Neuron (in vitro differentiated cells): ENCODE results near the gene MLLT11.
A peak's percentile ranks its signal among the peaks of the same experiment; 100 is the strongest.

Experiments used
- H2AFZ ChIP-seq: one replicate; pipeline ENCODE4 v1.6.1; 2013; ENCODE audit warnings: low read depth, mild to moderate bottlenecking, inconsistent platforms, low read length, moderate library complexity
- H3K27me3 ChIP-seq: one replicate; pipeline ENCODE4 v1.6.1; 2013; ENCODE audit warnings: low read length; ENCODE audit not compliant: insufficient read depth
- H3K36me3 ChIP-seq: one replicate; pipeline ENCODE4 v1.6.1; 2013; ENCODE audit warnings: low read length; ENCODE audit not compliant: insufficient read depth
- H3K4me1 ChIP-seq: one replicate; pipeline ENCODE4 v1.6.1; 2013; ENCODE audit warnings: low read length; ENCODE audit not compliant: insufficient read depth
- H3K4me3 ChIP-seq: 2 replicates; pipeline ENCODE4 v1.5.1; 2013; ENCODE audit warnings: mild to moderate bottlenecking, low read length, moderate library complexity
- H3K9me3 ChIP-seq: one replicate; pipeline ENCODE4 v1.6.1; 2013; ENCODE audit warnings: low read length

Gene MLLT11

GRCh38 chr1:151047925-151048644 lies 12.1 kb upstream of the MLLT11 start:
- no peaks in the 10 kb centered on the region for H3K27me3 ChIP-seq
- H3K36me3 ChIP-seq: peaks cover 18% of the 10 kb centered on the region
- H3K4me3 ChIP-seq: peak overlapping the region; percentile 77
- H3K9me3 ChIP-seq: no peaks in the 10 kb centered on the region
- H3K4me1 ChIP-seq: peaks cover 14% of the 10 kb centered on the region
- H2AFZ ChIP-seq: peak overlapping the region; percentile 96

DNA sequence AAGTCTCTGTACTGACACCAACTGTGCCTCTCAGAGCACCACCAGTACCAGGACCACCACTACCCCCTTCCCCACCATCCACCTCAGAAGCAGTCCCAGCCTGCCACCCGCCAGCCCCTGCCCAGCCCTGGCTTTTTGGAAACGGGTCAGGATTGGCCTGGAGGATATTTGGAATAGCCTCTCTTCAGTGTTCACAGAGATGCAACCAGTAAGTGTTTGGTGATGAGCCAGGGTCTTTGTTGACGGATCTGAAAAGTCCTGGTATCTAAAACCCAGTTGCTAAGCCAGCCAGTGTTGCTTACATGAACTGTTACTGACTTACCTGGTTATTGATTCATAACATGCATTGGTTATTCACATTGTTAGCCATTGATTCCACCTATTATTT lies 11.6 kb upstream of the MLLT11 start:
- Histone ChIP-seq H2AFZ (no peak overlapping the region), H3K4me1 (peaks cover 14% of the 10 kb centered on the region), H3K27me3 (no peaks in the 10 kb centered on the region), H3K4me3 (peak overlapping the region; percentile 77), H3K9me3 (no peaks in the 10 kb centered on the region), H3K36me3 (peaks cover 21% of the 10 kb centered on the region)

- H3K4me3 ChIP-seq: no peak overlapping the region
- H3K9me3 ChIP-seq: no peaks in the 10 kb centered on the region
- no peak overlapping the region for H2AFZ ChIP-seq
- H3K27me3 ChIP-seq: no peaks in the 10 kb centered on the region
- H3K4me1 ChIP-seq: peaks cover 14% of the 10 kb centered on the region
- peaks cover 30% of the 10 kb centered on the region for H3K36me3 ChIP-seq
Measured at GRCh38 chr1:151049458-151049857, 10.7 kb upstream of the MLLT11 start.

DNA sequence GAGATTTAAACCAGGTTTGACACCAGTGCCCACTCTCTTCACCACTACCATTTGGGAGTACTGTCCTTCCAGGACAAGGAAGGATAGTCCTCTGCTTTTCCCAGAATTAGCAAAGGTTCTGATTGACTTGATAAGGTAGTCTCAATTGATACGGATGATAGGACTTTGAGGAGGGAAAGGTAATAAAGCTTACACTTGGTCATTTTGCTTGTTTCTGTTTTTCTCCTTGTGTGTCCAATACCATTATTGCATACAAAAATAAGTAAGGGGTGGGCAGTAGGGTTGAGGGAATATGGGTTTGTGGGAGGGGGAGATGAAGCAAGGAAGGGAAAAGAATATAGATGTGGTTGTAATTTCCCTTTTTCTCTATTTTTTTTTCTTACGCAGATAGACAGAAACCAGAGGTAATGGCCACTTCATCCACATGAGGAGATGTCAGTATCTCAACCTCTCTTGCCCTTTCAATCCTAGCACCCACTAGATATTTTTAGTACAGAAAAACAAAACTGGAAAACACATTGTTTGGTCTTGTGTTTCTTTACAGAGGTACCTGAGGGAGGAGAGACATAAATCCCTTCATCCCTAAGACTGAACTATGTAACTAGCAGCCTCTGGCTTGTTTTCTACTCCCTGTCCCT lies 10.0 kb upstream of the MLLT11 start:
- Histone ChIP-seq H3K27me3 (no peaks in the 10 kb centered on the region), H2AFZ (no peak overlapping the region), H3K4me3 (no peak overlapping the region), H3K9me3 (no peaks in the 10 kb centered on the region), H3K4me1 (peaks cover 14% of the 10 kb centered on the region), H3K36me3 (peaks cover 37% of the 10 kb centered on the region)

- Histone ChIP-seq H2AFZ (no peak overlapping the region), H3K4me1 (peaks cover 14% of the 10 kb centered on the region), H3K9me3 (no peaks in the 10 kb centered on the region), H3K4me3 (no peak overlapping the region), H3K27me3 (no peaks in the 10 kb centered on the region), H3K36me3 (peaks cover 50% of the 10 kb centered on the region)
Measured at GRCh38 chr1:151051356-151052009, 8.7 kb upstream of the MLLT11 start.

DNA sequence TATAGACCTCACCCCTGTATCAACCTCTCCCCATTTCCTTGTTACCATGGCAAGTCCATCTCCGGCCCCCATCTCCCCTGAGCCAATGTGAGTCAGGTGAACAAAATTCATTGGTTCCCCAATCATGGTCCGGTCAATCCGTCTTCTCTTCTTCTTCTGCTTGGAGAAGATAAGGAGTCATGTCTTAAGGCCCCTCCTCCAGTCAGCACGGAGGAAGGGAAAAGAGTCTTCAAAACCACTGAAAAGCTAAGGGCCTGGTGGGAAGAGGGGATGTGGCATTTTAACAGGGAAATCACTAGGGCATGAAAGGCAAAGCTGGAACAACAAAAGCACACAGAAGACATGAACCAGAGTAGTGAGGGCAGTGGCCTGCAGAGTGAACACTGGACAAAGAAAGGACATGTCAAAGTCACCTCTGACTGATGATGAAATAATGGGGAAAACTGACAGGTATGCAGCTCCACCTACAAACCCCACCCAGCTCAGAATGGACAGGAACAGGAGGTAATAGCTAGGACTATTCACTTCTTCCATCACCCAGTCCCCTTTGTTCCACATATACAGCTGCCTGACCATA lies 5.1 kb upstream of the MLLT11 start:
- Histone ChIP-seq H3K9me3 (no peaks in the 10 kb centered on the region), H2AFZ (no peak overlapping the region), H3K4me1 (peaks cover 12% of the 10 kb centered on the region), H3K27me3 (no peaks in the 10 kb centered on the region), H3K4me3 (no peak overlapping the region), H3K36me3 (peaks cover 54% of the 10 kb centered on the region)

DNA sequence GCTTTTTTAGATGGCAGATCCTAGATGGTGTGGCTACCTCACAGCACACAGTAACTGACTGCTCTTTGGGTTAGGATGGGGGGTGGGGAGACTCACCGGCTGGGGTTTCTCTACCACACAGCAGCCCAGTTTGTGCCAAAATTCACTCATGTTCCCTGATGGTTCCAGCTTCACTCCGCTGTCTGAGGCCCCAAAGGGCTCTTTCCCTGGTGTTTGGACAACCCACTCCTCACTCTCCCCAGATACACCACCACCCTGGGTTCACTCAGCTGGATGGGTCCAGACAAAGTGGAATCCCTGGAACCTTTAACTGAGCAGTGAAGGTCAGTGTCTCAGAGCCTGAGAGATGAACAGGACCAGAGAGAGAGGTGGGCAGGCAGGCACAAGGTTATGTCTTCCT lies 4.6 kb upstream of the MLLT11 start:
- Histone ChIP-seq H2AFZ (no peak overlapping the region), H3K4me1 (peaks cover 12% of the 10 kb centered on the region), H3K9me3 (no peaks in the 10 kb centered on the region), H3K27me3 (no peaks in the 10 kb centered on the region), H3K36me3 (peaks cover 54% of the 10 kb centered on the region), H3K4me3 (no peak overlapping the region)

DNA sequence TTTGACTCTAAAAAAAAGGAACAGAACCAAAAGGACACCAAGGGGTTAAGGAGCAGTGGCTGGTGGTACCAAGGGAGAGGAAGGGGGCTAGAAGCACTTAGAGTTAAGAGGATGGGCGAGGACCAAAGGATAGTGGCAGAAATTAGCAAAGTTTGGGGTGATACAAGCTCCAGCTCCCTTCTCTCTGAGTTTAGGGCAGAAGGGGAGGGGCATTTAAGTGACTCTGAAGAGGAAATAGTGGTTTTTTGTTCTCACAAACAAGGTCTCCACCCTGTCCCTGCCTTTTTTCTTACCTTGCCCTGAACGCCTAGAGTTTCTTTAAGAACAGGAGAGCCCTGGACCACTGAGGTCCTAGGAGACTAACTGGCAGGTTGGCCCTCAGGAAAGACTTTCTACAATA lies 4.0 kb upstream of the MLLT11 start:
- Histone ChIP-seq H3K9me3 (no peaks in the 10 kb centered on the region), H3K27me3 (no peaks in the 10 kb centered on the region), H3K4me3 (no peak overlapping the region), H3K4me1 (peaks cover 12% of the 10 kb centered on the region), H3K36me3 (peaks cover 54% of the 10 kb centered on the region), H2AFZ (no peak overlapping the region)

GRCh38 chr1:151058692-151059091 lies 1.5 kb upstream of the MLLT11 start:
- peaks cover 41% of the 10 kb centered on the region for H3K36me3 ChIP-seq

DNA sequence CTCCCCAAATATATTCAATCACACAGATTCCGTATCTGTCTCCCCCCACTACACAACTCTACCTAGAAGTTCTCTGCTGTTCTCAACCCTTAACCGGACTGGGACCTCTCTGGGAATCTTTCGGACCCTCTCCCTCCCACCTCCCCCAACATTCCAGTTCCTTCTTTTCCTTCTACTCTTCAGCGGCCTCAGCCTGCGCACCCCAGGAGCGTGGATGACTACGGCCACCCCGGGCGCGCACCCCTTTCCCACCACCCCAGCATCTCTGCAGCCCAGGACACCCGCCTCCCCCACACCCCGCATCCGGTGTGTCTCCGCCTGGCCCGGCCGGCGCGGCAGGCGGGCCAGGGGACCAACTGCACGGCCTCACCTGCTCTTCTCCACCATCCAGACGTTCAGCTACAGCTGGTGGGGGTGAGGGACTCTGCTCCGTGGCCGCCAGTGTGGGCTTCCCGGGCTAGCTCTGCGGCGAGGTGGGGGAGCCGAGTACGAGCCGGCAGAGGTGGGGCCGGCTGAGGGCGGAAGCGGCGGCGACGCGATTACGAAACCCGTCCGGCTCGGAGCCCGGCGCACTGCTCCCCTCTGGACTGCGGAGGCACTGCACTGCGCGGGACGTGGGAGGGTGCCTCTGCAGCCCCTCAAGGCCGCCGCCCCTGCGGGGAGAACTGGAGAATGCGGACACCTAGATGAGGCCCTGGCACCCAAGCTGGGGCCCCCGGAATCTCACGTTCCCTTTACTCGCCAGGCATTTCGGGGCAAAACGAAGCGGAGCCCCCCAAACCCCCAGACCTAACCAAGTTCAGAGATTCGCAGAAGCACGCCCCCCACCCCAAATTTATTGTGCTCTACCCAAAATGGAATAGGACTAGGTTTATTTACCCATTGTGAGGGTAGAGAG lies 839 bp upstream of the MLLT11 start, which contains the start of gene CDC42SE1:
CDC42SE1 (minus strand) TSS at position 514 of the 898 bp plus-strand sequence. CDS start 3,892 bp downstream, outside the sequence.
- peaks cover 38% of the 10 kb centered on the region for H3K36me3 ChIP-seq
- peak within 1 kb of the TSS; percentile 65 for H3K4me3 ChIP-seq
- no peaks in the 10 kb centered on the region for H3K9me3 ChIP-seq
- peaks cover 25% of the 10 kb centered on the region for H3K4me1 ChIP-seq
- H2AFZ ChIP-seq: peak within 1 kb of the TSS; percentile 78
- H3K27me3 ChIP-seq: no peaks in the 10 kb centered on the region

More at GRCh38 chr1:151058692-151059091, 1.5 kb upstream of the MLLT11 start:
- Histone ChIP-seq H3K9me3 (no peaks in the 10 kb centered on the region), H3K4me1 (peaks cover 23% of the 10 kb centered on the region), H3K27me3 (no peaks in the 10 kb centered on the region), H3K4me3 (peak overlapping the region; percentile 65), H2AFZ (no peak overlapping the region)

DNA sequence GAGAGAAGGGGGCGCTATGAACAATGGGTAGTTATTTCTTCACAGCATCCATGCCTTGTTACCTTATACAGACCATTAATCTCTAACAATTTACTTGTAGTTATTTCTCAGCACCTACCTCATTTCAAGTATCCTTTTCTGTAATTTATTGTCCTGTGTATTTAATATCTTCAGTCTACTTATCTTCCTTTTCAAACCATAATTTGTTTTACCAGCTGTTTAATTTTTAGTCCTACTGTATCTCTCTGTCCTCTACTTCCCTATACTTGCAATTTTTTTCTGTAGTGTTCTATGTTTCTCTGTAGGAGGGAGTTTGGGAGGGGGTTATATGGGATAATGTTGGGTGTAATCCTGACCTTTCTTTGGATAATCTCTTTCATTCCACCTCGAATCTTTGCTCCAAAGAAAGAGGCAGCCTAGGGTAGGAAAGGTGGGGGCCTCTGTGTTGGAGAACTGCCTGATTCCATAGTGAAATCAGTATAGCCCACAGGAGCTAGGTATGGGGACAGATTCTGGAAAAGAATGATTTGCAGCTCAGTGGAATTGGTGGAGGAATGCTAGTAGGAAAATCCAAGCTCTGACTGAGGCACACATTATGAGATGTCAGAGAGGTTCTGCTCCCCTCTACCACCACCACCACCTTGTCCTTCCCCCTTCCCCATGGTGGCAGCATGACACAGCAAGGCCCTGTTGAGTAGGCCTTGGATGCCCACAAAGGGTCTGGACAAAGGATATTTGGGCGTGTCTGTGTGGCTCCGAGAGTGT lies 642 bp downstream of the MLLT11 start:
- Histone ChIP-seq H3K36me3 (peaks cover 28% of the 10 kb centered on the region), H3K27me3 (no peaks in the 10 kb centered on the region), H3K4me3 (peak overlapping the region; percentile 65), H3K4me1 (peaks cover 28% of the 10 kb centered on the region), H3K9me3 (no peaks in the 10 kb centered on the region), H2AFZ (peak overlapping the region; percentile 78)

- H3K27me3 ChIP-seq: no peaks in the 10 kb centered on the region
- peaks cover 28% of the 10 kb centered on the region for H3K4me1 ChIP-seq
- no peak overlapping the region for H2AFZ ChIP-seq
- H3K9me3 ChIP-seq: no peaks in the 10 kb centered on the region
- H3K36me3 ChIP-seq: peaks cover 26% of the 10 kb centered on the region
- peak overlapping the region; percentile 65 for H3K4me3 ChIP-seq
Measured at GRCh38 chr1:151061704-151062103, 1.5 kb downstream of the MLLT11 start.
